Hematopoietic multipotent progenitor cell treated with erythropoietin and hydrocortisone succinate and interleukin-3 and kit ligand, for 4 days (in vitro differentiated cells): Measurements from ENCODE around the gene RPH3AL.
"Not testable (repeated sequence)": the region's sequence is repeated elsewhere in the genome, so short reads cannot be mapped to it uniquely, and the experiment has no call there.

Source experiments
- DNase-seq: peaks from one replicate; pipeline ENCODE4 v3.0.0-alpha.2; 2015

Gene RPH3AL

GRCh38 chr17:218432-219110, 134.0 kb downstream of the RPH3AL start:
- no peak for DNase-seq

DNA sequence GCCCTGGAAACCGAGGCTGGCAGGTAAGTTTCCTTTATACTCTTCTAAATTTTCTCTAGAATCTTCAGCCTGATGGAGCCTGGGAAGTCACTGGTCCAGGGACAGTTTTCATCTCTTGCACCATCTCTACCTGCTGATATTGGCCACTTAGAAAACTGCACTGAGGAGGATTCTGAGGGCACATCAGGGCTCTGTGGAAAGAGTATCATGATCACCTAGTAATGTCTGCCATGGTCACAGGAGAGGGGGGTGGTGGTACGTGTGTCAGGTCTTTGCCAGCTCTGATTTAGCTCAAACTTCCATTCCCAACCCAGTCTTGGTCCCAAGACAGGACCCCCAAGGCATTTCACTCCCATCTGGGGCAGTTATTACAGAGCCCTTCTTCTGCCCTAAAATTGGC, 136.0 kb downstream of the RPH3AL start:
- DNase-seq = no peak

- DNase-seq = not testable (repeated sequence)
These were observed 136.8 kb downstream of the RPH3AL start for GRCh38 chr17:215563-216478.

- DNase-seq = no peak
These were observed 137.7 kb downstream of the RPH3AL start for GRCh38 chr17:214881-215331.

DNA sequence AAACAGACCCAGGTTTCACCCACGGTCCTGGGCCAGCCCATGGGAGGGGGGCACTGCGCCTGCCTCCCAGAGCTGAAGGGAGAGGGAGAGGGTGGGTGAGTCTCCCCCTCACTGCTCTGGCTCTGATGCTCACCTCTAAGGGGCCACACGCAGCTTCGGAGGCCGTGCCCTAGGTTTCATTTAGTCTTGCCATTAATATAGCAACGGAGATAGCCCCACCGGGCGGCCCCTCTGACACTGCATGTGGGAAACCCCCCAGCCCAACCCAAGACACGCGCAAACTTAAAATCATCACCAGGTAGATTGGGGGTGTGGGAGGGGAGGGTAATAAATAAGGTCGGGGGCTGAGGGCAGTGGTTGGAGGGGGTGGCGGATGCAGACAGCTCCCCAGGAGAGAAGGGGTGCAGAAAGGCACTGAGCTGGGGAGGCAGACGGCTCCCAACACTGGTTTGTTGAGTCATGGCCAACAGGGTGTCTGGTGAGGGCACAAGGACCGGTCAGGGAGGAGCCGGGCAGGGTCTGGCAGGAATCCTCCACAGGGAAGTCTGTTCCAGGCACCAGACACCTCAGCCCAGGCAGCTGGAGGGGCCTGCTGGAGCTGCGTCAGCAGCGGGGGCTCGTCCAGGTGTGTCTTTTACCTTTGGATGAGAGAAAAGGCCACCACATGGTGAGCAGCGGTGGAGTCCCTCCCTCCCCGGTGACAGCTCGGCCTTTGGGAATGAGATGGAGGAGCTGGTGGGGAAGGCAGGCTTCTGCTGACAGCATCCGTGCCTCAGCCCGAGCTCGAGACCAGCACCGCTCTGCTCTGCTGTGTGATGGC, 139.1 kb downstream of the RPH3AL start:
- DNase-seq = no peak

- DNase-seq = no peak
These were observed 142.2 kb downstream of the RPH3AL start for GRCh38 chr17:210402-210801.

GRCh38 chr17:208429-208828, 144.2 kb downstream of the RPH3AL start:
- no peak for DNase-seq

- no peak for DNase-seq
These were observed 144.8 kb downstream of the RPH3AL start for GRCh38 chr17:207775-208174.

- DNase-seq = no peak
These were observed 145.6 kb downstream of the RPH3AL start for GRCh38 chr17:206941-207560.

GRCh38 chr17:206484-206883, 146.1 kb downstream of the RPH3AL start:
- DNase-seq = not testable (repeated sequence)

DNA sequence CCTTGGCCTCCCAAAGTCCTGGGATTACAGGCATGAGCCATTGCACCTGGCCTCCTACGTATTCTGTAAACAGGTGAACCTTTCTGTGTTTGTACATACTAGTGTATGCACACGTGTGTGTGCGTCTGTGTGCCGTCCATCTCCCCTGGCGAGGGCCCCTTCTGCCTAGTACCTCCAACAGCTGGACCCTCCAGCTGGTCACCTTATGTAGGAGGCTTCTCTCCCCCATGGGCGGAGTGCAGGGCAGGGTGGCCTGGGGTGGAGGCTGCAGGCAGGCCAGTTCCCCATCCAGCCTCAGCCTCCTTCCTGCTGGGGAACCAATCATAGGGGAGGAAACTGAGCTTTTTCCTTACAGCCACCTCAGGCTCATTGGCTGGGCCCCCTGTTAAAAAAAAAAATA, 146.8 kb downstream of the RPH3AL start:
- DNase-seq = no peak

GRCh38 chr17:205148-205669, 147.4 kb downstream of the RPH3AL start:
- no peak for DNase-seq

DNA sequence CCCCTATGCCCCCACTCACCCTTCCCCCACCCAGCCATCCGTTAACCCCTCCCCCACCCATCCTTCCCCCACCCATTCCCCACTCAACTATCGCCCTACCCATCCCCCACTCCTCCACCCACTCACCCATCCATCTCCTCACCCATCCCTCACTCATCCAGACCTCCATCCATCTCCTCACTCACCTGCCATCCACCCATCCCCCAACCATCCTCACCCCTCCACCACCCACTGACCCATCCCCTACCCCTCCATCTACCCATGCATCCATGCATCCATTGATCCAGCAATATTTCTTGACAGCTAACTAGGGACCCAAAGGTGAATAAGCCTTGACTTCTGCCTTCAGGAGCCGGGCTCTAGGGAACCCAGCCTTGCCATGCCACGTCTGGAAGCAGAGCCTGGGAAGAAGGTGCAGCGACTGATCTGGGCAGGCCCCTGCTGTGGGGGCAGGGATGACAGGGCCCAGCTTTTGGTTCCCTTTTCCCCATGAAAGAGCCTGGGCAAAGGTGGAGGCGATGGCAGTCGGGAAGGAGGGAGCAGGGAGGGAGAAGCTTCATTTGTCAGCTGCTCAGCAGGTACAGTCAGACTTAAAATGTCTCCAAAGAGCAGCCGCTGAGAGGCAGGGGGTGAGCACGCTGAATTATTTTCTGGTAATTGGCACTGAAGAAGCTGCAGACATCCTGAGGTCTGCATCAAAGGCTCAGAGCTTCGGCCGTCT, 148.0 kb downstream of the RPH3AL start:
- DNase-seq = no peak

DNA sequence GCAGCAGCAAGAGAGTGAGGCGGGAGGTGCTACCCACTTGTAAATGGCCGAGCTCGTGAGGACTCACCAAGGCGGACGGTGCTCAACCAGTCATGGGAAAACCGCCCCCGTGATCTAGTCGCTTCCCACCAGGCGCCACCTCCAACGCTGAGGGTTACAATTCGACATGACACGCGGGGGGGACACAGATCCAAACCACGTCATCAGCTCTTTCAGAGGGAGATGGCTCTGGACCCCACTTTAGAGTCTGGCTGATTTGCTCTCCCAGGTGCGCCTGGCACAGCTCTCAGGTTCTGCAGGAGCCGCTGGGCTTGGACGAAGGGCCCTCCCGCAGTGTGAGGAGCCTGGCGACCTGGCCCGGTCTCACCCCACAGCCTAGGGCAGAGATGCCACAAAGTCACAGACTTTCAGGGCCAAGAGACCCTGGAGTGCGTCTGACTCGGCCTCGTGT, 150.1 kb downstream of the RPH3AL start:
- DNase-seq = no peak

GRCh38 chr17:201736-202135, 150.9 kb downstream of the RPH3AL start:
- not testable (repeated sequence) for DNase-seq

DNA sequence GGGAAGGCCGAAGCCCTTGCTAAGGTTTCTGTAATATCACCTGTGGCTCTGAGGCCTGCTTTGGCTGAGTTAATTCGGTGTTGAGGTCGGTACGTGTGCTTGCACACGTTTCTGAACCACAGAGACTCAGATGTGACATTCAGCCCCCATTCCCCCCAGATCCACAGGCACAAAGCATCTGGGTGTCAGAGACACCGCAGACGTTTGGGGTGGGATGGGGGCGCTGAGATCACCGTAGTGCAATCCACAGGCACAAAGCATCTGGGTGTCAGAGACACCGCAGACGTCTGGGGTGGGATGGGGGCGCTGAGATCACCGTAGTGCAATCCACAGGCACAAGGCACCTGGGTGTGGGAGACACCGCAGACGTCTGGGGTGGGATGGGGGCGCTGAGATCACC, 151.3 kb downstream of the RPH3AL start:
- not testable (repeated sequence) for DNase-seq

DNA sequence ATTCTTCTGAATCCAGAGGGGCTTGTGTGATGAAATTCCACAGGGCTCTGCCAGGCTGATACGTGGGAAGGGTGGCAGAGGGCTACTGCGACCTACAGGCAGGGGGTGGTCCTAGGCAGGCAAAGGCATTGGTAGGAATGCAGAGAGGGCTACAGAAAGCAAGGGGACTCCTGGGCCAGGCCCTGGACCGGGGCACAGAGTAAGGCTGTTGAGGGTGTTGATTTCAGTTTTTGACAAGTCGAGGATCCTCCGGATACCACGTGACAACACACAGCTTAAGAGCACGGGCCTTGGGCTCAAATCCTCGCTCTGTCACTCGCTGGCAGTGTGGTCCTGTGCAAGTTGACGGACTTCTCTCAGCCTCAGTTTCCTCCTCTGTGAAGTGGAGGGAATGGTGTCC, 152.0 kb downstream of the RPH3AL start:
- DNase-seq = no peak

- no peak for DNase-seq
These were observed 152.6 kb downstream of the RPH3AL start for GRCh38 chr17:199806-200545.

- DNase-seq = peak; percentile 38
These were observed 153.4 kb downstream of the RPH3AL start for GRCh38 chr17:199191-199604.

- not testable (repeated sequence) for DNase-seq
These were observed 154.4 kb downstream of the RPH3AL start for GRCh38 chr17:198225-198624.

GRCh38 chr17:197352-197751, 155.3 kb downstream of the RPH3AL start:
- DNase-seq = no peak
